Tibial nerve (tissue), 4 donors: ENCODE measurements around the gene GRAMD4.

Experiments
- EP300 ChIP-seq, 2 donors: sonication (generic); formaldehyde crosslinking; IDR thresholded peaks; one replicate each; pipeline ENCODE4 v1.6.1; 2017; ENCODE audit warnings: antibody characterized with exemption in 2 of 2, mild to moderate bottlenecking in 1 of 2
- POLR2A ChIP-seq, 2 donors: fragments of 450-650 bp; IDR thresholded peaks; one replicate each; pipeline ENCODE4 v1.6.1; 2017; ENCODE audit warnings: antibody characterized with exemption in 2 of 2, mild to moderate bottlenecking in 2 of 2, moderate library complexity in 2 of 2
- TF ChIP-seq, protein P1 (sequence below), 5 experiments: fragments of 200-600 bp in 3 of 5; fragments of 450-650 bp in 2 of 5; sonication (generic) in 3 of 5; IDR thresholded peaks; one replicate each; pipeline ENCODE4 v1.5.1; 2016 to 2019; ENCODE audit warnings: antibody characterized with exemption in 5 of 5, mild to moderate bottlenecking in 3 of 5, moderate library complexity in 2 of 5

DNA sequence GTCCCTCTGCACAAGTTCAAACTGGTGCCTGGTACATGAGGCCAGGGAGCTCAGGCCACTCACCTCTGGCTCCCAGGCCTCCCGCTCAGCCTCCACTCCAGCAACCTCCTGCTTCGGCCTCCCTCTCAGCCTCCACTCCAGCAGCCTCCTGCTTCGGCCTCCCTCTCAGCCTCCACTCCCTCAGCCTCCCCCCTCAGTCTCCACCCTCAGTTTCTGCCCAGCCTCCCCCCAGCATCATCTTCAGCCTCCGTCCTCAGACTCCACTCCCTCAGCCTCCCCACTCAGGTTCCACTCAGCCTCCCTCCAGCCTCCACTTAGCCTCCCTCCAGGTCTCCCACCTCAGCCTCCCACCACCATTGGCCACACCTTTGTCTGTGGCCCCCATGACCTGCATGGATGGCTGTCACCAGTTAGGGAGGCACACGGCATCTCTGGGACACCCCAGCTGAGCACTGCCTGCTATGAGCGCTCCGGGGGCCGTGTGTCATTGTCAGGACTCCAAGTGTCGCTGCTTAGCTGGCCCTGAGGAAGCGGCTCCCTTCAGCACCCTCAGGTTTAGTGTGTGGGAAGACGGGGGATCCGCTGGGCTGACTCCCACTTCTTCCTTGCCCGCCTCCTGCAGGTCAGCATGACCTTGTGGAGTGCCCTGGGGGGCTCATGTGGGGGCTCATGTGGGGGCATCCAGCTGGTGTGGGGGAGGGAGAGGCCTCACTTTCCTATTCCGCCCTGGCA, 39.0 kb downstream of the GRAMD4 start:
- TF ChIP-seq, protein P1, sequence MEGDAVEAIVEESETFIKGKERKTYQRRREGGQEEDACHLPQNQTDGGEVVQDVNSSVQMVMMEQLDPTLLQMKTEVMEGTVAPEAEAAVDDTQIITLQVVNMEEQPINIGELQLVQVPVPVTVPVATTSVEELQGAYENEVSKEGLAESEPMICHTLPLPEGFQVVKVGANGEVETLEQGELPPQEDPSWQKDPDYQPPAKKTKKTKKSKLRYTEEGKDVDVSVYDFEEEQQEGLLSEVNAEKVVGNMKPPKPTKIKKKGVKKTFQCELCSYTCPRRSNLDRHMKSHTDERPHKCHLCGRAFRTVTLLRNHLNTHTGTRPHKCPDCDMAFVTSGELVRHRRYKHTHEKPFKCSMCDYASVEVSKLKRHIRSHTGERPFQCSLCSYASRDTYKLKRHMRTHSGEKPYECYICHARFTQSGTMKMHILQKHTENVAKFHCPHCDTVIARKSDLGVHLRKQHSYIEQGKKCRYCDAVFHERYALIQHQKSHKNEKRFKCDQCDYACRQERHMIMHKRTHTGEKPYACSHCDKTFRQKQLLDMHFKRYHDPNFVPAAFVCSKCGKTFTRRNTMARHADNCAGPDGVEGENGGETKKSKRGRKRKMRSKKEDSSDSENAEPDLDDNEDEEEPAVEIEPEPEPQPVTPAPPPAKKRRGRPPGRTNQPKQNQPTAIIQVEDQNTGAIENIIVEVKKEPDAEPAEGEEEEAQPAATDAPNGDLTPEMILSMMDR (IDR thresholded peaks at IDR 0.05): no peak
- no peak for TF ChIP-seq POLR2A (IDR thresholded peaks at IDR 0.05)
- TF ChIP-seq EP300 (IDR thresholded peaks at IDR 0.05): no peak
